Measurements from ENCODE around the gene SMPDL3A.

SMPDL3A gene

GRCh38 chr6:122839472-122839871, 50.4 kb downstream of the SMPDL3A start:
- intact Hi-C loops (cut with DNase I; ENCODE audit: low total_unique reads), result loop anchor here (5.0 kb wide), 1 partner anchor 107 kb away; no protein-coding TSS in a partner anchor
- no peaks in the 10 kb centered on the region for H3K4me1 ChIP-seq
- H3K4me3 ChIP-seq, result no peak overlapping the region
- H3K9me3 ChIP-seq, result no peaks in the 10 kb centered on the region
- H3K27ac ChIP-seq, result no peak overlapping the region
- H3K36me3 ChIP-seq, result no peaks in the 10 kb centered on the region
- peak in 1 of 2 donors; percentile 38 for DNase-seq
- H3K27me3 ChIP-seq, result no peaks in the 10 kb centered on the region
- TF ChIP-seq CTCF (IDR thresholded peaks at IDR 0.05), result peak; percentile 56 to 58

GRCh38 chr6:122839906-122840305, 50.8 kb downstream of the SMPDL3A start:
- DNase-seq, result no peak
- intact Hi-C loops (cut with DNase I; ENCODE audit: low total_unique reads), result loop anchor here (5.0 kb wide), 1 partner anchor 108 kb away; no protein-coding TSS in a partner anchor

DNA sequence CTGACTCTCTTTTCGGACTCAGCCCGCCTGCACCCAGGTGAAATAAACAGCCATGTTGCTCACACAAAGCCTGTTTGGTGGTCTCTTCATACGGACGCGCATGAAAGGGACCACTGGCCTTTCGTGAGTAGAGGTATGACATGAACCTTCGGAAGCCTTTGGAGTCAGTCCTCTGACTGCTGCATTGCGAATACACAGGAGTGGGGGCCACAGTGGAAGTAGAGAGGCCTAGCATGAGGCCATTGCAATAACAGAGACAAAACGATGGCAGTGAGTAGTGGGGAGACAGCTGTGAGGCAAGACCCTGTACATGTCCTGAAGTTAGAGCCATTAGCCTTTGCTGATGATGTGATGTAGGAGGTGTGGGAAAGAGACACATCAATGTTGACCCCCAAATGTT, 56.4 kb downstream of the SMPDL3A start:
- H3K27me3 ChIP-seq, result no peaks in the 10 kb centered on the region
- no peaks in the 10 kb centered on the region for H3K36me3 ChIP-seq
- no peak for DNase-seq
- no peak for TF ChIP-seq CTCF (IDR thresholded peaks at IDR 0.05)
- H3K4me3 ChIP-seq, result no peak overlapping the region
- no peaks in the 10 kb centered on the region for H3K4me1 ChIP-seq
- intact Hi-C loops (cut with DNase I; ENCODE audit: low total_unique reads), result no loop called here
- no peaks in the 10 kb centered on the region for H3K9me3 ChIP-seq
- H3K27ac ChIP-seq, result no peak overlapping the region

More at GRCh38 chr6:122839906-122840305, 50.8 kb downstream of the SMPDL3A start:
- TF ChIP-seq CTCF (IDR thresholded peaks at IDR 0.05), result no peak
- Histone ChIP-seq H3K27me3 (no peaks in the 10 kb centered on the region), H3K27ac (no peak overlapping the region), H3K36me3 (no peaks in the 10 kb centered on the region), H3K9me3 (no peaks in the 10 kb centered on the region), H3K4me1 (no peaks in the 10 kb centered on the region), H3K4me3 (no peak overlapping the region)

DNA sequence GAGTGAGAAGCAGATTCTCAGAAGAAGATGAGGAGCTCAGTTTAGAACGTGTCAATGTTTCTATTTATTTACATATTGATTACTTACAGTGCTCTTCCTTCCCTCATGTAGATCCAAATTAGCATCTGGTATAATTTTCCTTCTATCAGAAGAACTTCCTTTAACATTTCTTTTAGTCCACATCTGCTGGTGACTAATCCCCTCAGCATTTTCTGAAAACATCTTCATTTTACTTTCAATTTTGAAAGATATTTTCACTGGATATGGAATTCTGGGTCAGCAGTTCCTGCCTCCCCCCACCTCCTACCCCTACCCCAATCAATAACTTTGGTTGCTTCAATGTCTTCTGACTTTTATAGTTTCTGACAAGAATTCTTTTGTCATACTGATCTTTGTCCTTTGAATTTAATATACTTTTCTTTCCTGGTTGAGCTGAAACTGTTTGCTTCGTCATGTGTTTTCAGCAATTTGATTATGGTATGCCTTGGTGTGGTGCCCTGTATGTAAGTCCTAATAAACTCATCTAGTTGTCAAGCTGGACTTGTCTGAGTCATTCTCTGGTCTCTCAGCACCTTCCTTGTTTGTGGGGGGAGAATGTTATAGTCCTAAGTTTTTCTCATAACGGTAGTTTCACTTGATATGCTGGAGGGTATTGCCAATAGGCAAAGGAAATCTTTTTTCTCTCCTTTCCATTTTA, 57.0 kb downstream of the SMPDL3A start:
- no peak overlapping the region for H3K4me3 ChIP-seq
- H3K4me1 ChIP-seq, result no peaks in the 10 kb centered on the region
- no peaks in the 10 kb centered on the region for H3K36me3 ChIP-seq
- H3K27ac ChIP-seq, result no peak overlapping the region
- H3K27me3 ChIP-seq, result no peaks in the 10 kb centered on the region
- intact Hi-C loops (cut with DNase I; ENCODE audit: low total_unique reads), result no loop called here
- no peaks in the 10 kb centered on the region for H3K9me3 ChIP-seq
- no peak for TF ChIP-seq CTCF (IDR thresholded peaks at IDR 0.05)
- no peak for DNase-seq

- H3K36me3 ChIP-seq, result no peaks in the 10 kb centered on the region
- no peak overlapping the region for H3K4me3 ChIP-seq
- no peak for TF ChIP-seq CTCF (IDR thresholded peaks at IDR 0.05)
- DNase-seq, result no peak
- H3K27me3 ChIP-seq, result no peaks in the 10 kb centered on the region
- intact Hi-C loops (cut with DNase I; ENCODE audit: low total_unique reads), result no loop called here
- H3K9me3 ChIP-seq, result no peaks in the 10 kb centered on the region
- no peaks in the 10 kb centered on the region for H3K4me1 ChIP-seq
- no peak overlapping the region for H3K27ac ChIP-seq
These were observed 64.4 kb downstream of the SMPDL3A start for GRCh38 chr6:122853259-122853995.

All from tibial artery (tissue), 4 donors.